ENCODE measurements around the gene SPOP.

The SPOP gene

DNA sequence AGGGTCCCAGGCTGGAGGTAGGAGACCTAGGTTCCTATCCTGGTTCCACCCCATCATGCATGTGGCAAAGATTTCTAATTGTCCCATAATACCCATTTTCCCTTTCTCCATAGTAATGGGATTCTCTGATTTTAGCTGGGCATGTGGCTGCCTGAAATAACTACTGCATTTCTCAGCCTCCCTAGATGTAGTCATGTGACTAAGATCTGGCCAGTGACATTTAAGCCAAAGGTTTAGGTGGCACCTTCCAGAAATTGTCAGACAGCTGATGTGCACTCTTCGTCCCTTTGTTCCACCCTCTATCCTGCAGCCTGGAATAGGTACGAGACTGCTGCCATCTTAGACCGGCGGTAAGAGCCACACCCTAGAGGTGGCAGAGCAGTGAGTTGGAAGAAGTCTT, 94.0 kb downstream of the SPOP start:
- no peak for DNase-seq (ENCODE audit: low spot score)

DNA sequence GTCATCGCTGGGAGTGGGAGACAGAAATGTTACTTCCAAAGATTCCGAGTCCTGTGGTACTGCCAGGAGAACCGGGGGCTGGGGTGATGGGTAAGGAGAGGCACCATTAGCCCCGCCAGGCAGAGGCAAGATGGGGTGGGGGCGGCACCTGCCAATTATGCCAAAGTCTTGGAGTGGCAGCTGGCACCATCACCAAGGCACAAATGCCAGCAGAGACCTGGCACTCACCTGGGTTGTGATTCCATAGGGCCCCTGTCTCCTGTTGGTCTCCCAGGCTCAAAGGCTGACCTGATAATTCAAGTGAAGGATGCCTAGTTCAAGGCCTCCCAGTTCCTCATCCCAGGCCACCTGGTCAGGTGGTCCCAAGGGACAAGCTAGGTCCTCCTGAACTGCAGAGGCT, 94.7 kb downstream of the SPOP start:
- DNase-seq (ENCODE audit: low spot score) = no peak

- DNase-seq (ENCODE audit: low spot score) = no peak
Measured at GRCh38 chr17:49582789-49583188, 95.1 kb downstream of the SPOP start.

DNA sequence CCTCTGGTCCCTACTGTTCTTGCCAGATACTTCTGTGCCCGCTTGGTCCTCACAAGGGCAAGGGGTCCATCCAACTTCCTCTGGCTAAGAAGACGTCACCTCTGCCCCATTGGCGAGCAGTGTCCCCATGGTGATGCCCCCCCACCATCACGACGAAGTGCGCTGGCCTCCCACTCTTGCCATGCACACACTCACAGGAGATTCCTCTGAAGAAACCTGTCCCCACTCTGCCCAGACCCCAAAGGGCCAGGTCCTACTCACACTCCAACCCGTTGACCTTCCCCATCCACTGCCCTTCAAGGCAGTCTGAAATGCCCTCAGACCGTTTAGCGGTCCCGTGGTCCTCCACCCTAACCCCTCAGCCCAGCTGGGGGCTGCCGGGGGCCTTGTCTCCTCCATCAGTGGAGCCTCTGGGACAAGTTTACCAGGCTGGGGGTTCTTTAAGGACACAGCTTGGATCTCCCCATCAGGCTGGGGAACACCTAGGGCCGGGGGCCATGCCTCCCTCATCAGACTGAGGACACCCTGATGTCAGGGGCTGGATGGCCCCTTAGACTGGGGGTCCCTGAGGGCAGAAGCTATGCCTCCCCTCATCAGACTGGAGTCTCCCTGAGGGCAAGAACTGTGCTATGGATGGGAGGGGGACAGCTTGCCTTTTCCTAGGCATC, 95.7 kb downstream of the SPOP start:
- no peak for DNase-seq (ENCODE audit: low spot score)

- DNase-seq (ENCODE audit: low spot score) = no peak
Measured at GRCh38 chr17:49581648-49581998, 96.3 kb downstream of the SPOP start.

DNA sequence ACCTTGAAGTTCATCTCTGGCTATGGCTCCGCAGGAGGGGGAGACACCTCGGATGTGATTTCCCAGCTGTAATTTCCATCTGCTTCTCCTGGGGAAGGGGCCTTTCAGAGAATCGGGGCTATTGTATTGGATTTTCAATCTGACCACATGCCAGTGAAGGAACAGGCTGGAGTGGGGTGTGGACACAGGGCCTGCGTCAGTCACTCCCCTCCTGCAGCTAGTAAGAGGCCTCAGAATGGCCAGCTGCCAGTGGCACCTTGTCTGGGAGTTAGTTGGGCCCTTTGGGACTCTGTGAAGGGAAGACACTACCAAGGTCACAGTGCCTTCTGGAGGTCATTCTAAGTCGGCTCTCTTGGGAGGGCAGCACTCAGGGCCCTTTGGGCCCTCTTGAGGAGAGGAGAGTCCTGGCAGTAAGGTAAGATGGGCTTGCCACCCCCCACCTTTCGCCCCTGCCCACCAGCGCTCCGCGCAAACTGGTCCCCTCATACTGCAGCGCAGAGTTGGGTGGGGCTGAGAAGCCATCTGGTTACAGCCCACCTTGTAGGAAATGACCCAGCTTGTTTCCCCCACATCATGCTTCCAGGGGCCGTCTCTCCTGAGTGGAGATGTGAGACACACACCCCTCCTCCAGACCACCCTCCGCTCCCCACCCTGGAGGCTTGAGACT, 96.8 kb downstream of the SPOP start:
- DNase-seq (ENCODE audit: low spot score) = no peak

DNA sequence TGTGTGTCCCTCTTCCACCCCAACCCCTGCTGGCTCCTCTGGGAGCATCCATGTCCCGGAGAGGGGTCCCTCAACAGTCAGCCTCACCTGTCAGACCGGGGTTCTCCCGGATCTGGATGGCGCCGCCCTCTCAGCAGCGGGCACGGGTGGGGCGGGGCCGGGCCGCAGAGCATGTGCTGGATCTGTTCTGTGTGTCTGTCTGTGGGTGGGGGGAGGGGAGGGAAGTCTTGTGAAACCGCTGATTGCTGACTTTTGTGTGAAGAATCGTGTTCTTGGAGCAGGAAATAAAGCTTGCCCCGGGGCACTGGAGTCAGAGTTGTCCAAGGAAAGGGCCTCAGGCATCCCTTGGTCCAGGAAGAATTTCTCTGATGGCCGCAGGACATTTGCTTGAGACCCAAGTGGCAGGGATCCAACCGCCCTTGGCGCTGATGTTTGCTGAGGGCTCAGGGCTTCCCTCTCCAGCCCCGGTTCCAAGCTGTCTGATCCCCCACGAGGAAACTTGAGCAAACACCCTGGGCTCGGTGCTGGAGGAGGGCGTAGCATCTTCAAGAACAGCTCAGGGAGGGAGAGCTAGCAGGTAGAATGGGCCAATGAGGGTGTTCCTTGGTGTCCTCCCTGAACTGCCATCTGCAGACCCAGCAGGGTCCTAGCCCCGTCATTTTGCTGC, 97.7 kb downstream of the SPOP start:
- DNase-seq (ENCODE audit: low spot score) = no peak

DNA sequence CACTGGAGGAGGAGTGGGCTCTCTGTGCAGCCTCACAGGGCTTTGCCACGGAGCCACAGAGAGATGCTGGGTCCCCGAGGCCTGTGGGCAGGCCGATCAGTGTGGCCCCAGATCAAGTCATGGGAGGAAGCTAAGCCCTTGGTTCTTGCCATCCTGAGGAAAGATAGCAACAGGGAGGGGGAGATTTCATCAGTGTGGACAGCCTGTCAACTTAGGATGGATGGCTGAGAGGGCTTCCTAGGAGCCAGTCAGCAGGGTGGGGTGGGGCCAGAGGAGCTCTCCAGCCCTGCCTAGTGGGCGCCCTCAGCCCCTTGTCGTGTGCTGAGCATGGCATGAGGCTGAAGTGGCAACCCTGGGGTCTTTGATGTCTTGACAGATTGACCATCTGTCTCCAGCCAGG, 98.4 kb downstream of the SPOP start:
- DNase-seq (ENCODE audit: low spot score) = no peak

GRCh38 chr17:49578952-49579500, 98.9 kb downstream of the SPOP start:
- no peak for DNase-seq (ENCODE audit: low spot score)

DNA sequence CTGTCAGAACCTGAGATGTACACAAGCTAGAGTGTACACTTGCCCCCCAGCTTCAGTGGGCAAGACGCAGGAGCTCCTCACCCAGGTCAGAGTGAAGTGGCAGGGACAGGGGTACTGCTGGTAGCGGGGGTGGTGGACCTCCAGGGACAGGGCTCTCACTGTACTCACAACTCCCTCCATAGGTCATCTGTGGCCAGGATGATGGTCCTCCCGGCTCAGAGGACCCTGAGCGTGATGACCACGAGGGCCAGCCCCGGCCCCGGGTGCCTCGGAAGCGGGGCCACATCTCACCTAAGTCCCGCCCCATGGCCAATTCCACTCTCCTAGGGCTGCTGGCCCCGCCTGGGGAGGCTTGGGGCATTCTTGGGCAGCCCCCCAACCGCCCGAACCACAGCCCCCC, 99.5 kb downstream of the SPOP start:
- DNase-seq (ENCODE audit: low spot score) = no peak

- DNase-seq (ENCODE audit: low spot score) = no peak
Measured at GRCh38 chr17:49577963-49578362, 99.9 kb downstream of the SPOP start.

DNA sequence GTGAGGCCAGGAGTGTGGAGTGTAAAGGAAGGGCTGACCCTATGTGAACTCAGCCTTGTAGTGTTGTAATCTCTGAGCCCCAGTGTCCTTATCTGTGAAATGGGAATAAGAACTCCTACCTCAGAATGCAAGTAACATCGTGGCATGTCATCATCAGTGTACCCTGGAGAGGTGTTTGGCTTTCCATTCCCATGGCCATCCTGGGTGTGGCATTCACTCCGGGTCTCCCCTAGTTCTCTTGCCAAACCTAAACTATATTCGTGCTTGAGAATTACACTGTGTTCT, 100.3 kb downstream of the SPOP start:
- peak; percentile 29 for DNase-seq (ENCODE audit: low spot score)

GRCh38 chr17:49576917-49577649, 100.8 kb downstream of the SPOP start:
- DNase-seq (ENCODE audit: low spot score) = no peak

- DNase-seq (ENCODE audit: low spot score) = no peak
Measured at GRCh38 chr17:49576088-49576916, 101.6 kb downstream of the SPOP start.

DNA sequence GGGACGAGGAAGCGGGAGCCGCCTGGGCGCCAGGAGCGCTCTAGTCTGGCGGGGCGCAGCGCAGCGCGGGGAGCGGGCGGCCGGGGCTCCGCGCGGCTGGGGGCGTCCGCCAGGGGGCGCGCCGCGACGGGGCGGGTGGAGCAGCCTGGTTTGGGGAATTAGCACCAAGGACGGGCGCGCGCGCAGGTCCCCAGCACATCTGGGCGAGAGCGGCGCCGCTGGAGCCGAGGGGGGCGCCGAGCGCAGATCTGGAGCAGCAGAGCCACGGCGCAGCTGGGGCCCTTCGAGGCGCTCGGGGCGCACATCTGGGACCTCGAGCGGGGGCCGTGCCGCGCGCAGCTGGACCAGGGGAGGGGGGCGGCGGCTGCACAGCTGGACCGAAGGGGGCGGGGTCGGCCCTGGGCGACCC, 102.2 kb downstream of the SPOP start, which contains the start of gene NXPH3:
NXPH3 (plus strand) TSS at position 193 of the 409 bp plus-strand sequence. CDS start 349 bp downstream, outside the sequence.
- peak; percentile 58 for DNase-seq (ENCODE audit: low spot score)

- DNase-seq (ENCODE audit: low spot score) = no peak
Measured at GRCh38 chr17:49574945-49575678, 102.8 kb downstream of the SPOP start.

DNA sequence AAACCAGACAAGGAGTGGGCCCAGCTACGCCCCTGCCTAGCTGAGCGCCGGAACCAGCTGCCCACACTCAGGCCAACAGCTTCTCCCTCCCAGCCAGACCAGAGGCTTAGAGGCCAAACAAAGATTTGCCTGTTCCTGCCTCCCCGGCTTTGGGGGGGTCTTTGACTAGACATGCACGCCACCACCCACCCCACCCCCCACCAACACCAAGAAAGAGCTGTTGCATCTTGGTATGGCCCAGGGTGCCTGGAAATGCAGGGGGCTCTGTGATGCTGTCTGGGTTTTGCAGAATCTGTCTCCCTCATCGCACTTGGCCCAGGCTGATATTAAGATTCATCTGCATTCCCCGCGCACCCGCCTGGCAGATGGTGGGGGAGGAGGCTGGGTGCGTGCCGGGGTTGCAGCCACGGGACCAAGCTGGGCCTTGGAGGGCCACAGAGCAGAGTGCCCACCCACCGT, 103.5 kb downstream of the SPOP start:
- no peak for DNase-seq (ENCODE audit: low spot score)

DNA sequence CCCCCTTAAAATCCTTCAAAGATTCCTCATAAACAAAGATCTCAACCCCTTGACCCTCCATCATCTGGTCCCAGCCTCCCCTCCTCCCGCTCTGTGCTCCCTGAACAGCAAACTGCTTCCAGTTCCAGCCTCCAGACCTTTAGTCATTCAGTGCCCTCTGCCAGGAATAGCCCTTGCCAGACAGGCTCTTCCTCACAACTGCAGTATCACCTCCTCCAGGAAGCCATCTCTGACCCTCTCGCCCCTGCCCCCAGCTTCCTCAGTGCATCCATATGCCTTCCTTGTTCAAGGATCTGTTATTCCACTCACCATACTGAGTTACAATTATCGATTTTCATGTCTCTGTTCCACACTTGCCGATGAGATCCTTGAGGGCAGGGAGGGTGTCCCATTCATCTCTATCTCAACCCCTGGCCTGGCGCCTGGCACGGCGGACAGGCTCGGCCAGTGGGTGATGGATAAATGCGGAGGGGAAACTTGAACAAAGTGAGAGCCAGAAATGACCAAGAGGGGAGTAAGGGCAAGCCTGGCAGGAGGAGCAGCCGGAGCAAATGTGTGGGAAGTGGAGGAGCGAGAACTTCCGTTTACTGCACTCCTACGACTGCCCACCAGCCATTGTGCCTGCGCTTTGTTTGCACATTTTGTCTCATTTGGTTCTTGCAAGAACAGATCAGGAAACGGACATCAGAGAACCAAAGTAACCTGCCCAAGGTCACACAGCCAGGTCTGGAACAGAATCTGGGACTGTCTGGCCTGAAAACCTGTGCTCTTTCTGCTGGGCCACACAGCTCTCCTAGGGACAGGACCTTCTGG, 104.2 kb downstream of the SPOP start:
- no peak for DNase-seq (ENCODE audit: low spot score)

GRCh38 chr17:49572806-49573420, 105.0 kb downstream of the SPOP start:
- DNase-seq (ENCODE audit: low spot score) = no peak

GRCh38 chr17:49572226-49572625, 105.7 kb downstream of the SPOP start:
- no peak for DNase-seq (ENCODE audit: low spot score)
